Measurements from ENCODE around the gene PRRT1. TPM values are rescaled to one million over a fixed set of nuclear protein-coding genes. Genes with fewer than 3 reads are reported as not detected.

Gene PRRT1
- polyA plus RNA-seq, 2 of the 4 experiments (the other 2 are of a cell fraction) = 0.19 to 0.63 TPM

DNA sequence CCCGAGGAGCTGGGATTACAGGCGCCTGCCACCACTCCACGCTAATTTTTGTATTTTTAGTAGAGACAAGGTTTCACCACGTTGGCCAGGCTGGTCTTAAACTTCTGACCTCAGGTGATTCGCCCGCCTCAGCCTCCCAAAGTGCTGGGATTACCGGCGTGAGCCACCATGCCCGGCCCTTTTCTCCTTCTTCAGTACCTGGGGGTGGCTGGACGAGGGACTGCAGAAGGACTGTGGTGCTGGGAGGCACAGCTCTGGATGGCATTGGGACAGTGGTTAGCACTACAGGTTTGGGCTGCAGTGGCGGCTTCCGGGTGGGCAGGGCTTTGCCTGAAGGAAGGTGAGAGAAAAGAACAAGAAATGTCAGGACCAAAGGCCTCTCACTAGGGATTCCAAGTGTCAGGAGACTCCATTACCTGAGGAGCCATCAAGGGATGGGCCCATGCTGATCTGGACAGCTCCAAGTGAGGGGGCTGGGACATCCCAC, 31.1 kb downstream of the PRRT1 start (continued):
- TF ChIP-seq PHF8 (IDR thresholded peaks at IDR 0.05; ENCODE audit: borderline replicate concordance, low read depth) (no peak), TP53 (CRISPR knock-in tag; IDR thresholded peaks at IDR 0.05) (no peak), NPAS2 (CRISPR knock-in tag; IDR thresholded peaks at IDR 0.05; ENCODE audit: borderline replicate concordance) (no peak)

GRCh38 chr6:32118782-32119628, 32.7 kb downstream of the PRRT1 start:
- ATAC-seq = peak; percentile 89 to 95
- 36% methylated on average over 11 of the region's 17 CpGs for WGBS (ENCODE audit: missing lambda C conversion rate)
- peak; percentile 69 to 83 for DNase-seq (ENCODE audit: low read depth in 1 of 2, low spot score in 1 of 2)
- Histone ChIP-seq H3K27ac (no peak overlapping the region), H3K4me1 (peaks cover 14% of the 10 kb centered on the region; the same call in 1 of the 3 replicates), H3K9me3 (no peaks in the 10 kb centered on the region), H3K4me3 (no peak overlapping the region), H3K4me2 (peak overlapping the region; percentile 30; the same call in 1 of the 3 replicates)
- POLR2A ChIA-PET = interaction anchor here (0.5 to 2.0 kb wide), 3 partner anchors 10 to 305 kb away, joined by 3 to 10 read pairs (median 6); partner anchors contain the start of gene ATF6B
- no peak for FAIRE-seq
- CTCF ChIA-PET = interaction anchor here (0.7 to 6.2 kb wide), 30 partner anchors 10 to 668 kb away, joined by 3 to 41 read pairs (median 6); partner anchors contain the start of genes AGPAT1, ATF6B, EGFL8 and FKBPL
- TF ChIP-seq, protein P1, sequence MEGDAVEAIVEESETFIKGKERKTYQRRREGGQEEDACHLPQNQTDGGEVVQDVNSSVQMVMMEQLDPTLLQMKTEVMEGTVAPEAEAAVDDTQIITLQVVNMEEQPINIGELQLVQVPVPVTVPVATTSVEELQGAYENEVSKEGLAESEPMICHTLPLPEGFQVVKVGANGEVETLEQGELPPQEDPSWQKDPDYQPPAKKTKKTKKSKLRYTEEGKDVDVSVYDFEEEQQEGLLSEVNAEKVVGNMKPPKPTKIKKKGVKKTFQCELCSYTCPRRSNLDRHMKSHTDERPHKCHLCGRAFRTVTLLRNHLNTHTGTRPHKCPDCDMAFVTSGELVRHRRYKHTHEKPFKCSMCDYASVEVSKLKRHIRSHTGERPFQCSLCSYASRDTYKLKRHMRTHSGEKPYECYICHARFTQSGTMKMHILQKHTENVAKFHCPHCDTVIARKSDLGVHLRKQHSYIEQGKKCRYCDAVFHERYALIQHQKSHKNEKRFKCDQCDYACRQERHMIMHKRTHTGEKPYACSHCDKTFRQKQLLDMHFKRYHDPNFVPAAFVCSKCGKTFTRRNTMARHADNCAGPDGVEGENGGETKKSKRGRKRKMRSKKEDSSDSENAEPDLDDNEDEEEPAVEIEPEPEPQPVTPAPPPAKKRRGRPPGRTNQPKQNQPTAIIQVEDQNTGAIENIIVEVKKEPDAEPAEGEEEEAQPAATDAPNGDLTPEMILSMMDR (IDR thresholded peaks at IDR 0.05) = peak; percentile 73
- peak; percentile 76 to 78 for TF ChIP-seq RAD21 (conservative IDR thresholded peaks at IDR 0.05 in 1 of 2, IDR thresholded peaks at IDR 0.05 in 1 of 2)
- no peak for TF ChIP-seq CHD2 (IDR thresholded peaks at IDR 0.05; ENCODE audit: low read length, partially characterized antibody)
- TF ChIP-seq NPAS2 (CRISPR knock-in tag; IDR thresholded peaks at IDR 0.05; ENCODE audit: borderline replicate concordance) = no peak
- TF ChIP-seq RCOR1 (IDR thresholded peaks at IDR 0.05; ENCODE audit: low read depth, low read length) = no peak
- TF ChIP-seq CHD4 (IDR thresholded peaks at IDR 0.05; ENCODE audit: borderline replicate concordance) = no peak
- no peak for TF ChIP-seq RARB (CRISPR knock-in tag; IDR thresholded peaks at IDR 0.05)
- TF ChIP-seq E2F6 (IDR thresholded peaks at IDR 0.05; ENCODE audit: borderline replicate concordance, low read depth) = no peak
- no peak for TF ChIP-seq ZSCAN20 (CRISPR knock-in tag; IDR thresholded peaks at IDR 0.05)
- no peak for TF ChIP-seq MAFK (IDR thresholded peaks at IDR 0.05; ENCODE audit: partially characterized antibody)
- no peak for TF ChIP-seq NR3C1 (IDR thresholded peaks at IDR 0.05)
- TF ChIP-seq CBX2 (IDR thresholded peaks at IDR 0.05; ENCODE audit: borderline replicate concordance, low read depth) = no peak
- no peak for TF ChIP-seq ESRRA (IDR thresholded peaks at IDR 0.05; ENCODE audit: borderline replicate concordance, low read length)
- TF ChIP-seq KDM1A (IDR thresholded peaks at IDR 0.05; ENCODE audit: low read depth) = no peak
- no peak for TF ChIP-seq FOSB (CRISPR knock-in tag; IDR thresholded peaks at IDR 0.05)
- TF ChIP-seq CEBPB (IDR thresholded peaks at IDR 0.05) = no peak
- TF ChIP-seq, protein P2, sequence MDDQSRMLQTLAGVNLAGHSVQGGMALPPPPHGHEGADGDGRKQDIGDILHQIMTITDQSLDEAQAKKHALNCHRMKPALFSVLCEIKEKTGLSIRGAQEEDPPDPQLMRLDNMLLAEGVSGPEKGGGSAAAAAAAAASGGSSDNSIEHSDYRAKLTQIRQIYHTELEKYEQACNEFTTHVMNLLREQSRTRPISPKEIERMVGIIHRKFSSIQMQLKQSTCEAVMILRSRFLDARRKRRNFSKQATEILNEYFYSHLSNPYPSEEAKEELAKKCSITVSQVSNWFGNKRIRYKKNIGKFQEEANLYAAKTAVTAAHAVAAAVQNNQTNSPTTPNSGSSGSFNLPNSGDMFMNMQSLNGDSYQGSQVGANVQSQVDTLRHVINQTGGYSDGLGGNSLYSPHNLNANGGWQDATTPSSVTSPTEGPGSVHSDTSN (IDR thresholded peaks at IDR 0.05) = no peak
- TF ChIP-seq HEYL (CRISPR knock-in tag; IDR thresholded peaks at IDR 0.05) = no peak
- TF ChIP-seq SMC3 (IDR thresholded peaks at IDR 0.05) = peak; percentile 67
- TF ChIP-seq POLR2AphosphoS2 (conservative IDR thresholded peaks at IDR 0.05; ENCODE audit: low read length) = no peak
- no peak for TF ChIP-seq HDAC2 (IDR thresholded peaks at IDR 0.05)
